Peyer's patch (tissue), 4 donors: ENCODE measurements around the gene CDY1B. TPM values are rescaled to one million over a fixed set of nuclear protein-coding genes. Genes with fewer than 3 reads are reported as not detected.
"Not testable (repeated sequence)": the region's sequence is repeated elsewhere in the genome, so short reads cannot be mapped to it uniquely, and the experiment has no call there.

Experiments used
- DNase-seq, 3 donors: peaks; one replicate each; pipeline ENCODE4 v3.0.0-alpha.2; 2017 to 2019
- H3K27ac ChIP-seq, 4 donors: fragments of 200-600 bp; sonication (generic); one replicate each; pipeline ENCODE4 v1.5.1; 2016 to 2019
- H3K27me3 ChIP-seq, 2 donors: fragments of 200-600 bp; sonication (generic); one replicate each; pipeline ENCODE4 v1.5.1; 2019
- H3K36me3 ChIP-seq, 3 donors: fragments of 200-600 bp; sonication (generic); one replicate each; pipeline ENCODE4 v1.5.1; 2016 to 2019
- H3K4me1 ChIP-seq, 4 donors: fragments of 200-600 bp; sonication (generic); one replicate each; pipeline ENCODE4 v1.5.1; 2016 to 2019
- H3K4me3 ChIP-seq, 4 donors: fragments of 200-600 bp; sonication (generic); 1 replicate in 3 of 4; 2 replicates in 1 of 4; pipeline ENCODE4 v1.5.1; 2016 to 2019; ENCODE audit warnings: mild to moderate bottlenecking in 1 of 4
- H3K9me3 ChIP-seq, 4 donors: fragments of 200-600 bp; sonication (generic); one replicate each; pipeline ENCODE4 v1.5.1; 2016 to 2019; ENCODE audit warnings: mild to moderate bottlenecking in 1 of 4
- total RNA-seq, 4 donors: library from RNA; depleted of rRNA; stranded (reverse); fragments of >200 nt; gene quantifications; one replicate each; pipeline ENCODE4 v1.1.0, GENCODE V29; 2016

Gene CDY1B
- total RNA-seq: not detected

GRCh38 chrY:24047919-24048318 lies at the start of gene CDY1B:
Gene CDY1B (minus strand): TSS chrY:24048019. CDS start chrY:24047688, 331 bp downstream.
- not testable (repeated sequence) for H3K36me3 ChIP-seq, H3K9me3 ChIP-seq, DNase-seq, H3K27me3 ChIP-seq, H3K27ac ChIP-seq, H3K4me3 ChIP-seq, H3K4me1 ChIP-seq

GRCh38 chrY:24049525-24049924 lies 1.7 kb upstream of the CDY1B start:
- not testable (repeated sequence) for H3K9me3 ChIP-seq, H3K4me1 ChIP-seq, H3K27me3 ChIP-seq, DNase-seq, H3K36me3 ChIP-seq, H3K27ac ChIP-seq, H3K4me3 ChIP-seq

GRCh38 chrY:24043209-24043608 lies 4.6 kb downstream of the CDY1B start:
- not testable (repeated sequence) for H3K27me3 ChIP-seq, H3K27ac ChIP-seq, H3K9me3 ChIP-seq, H3K4me1 ChIP-seq, H3K36me3 ChIP-seq, H3K4me3 ChIP-seq, DNase-seq

GRCh38 chrY:24039008-24039718 lies 8.7 kb downstream of the CDY1B start:
- H3K36me3 ChIP-seq, DNase-seq, H3K27me3 ChIP-seq: not testable (repeated sequence)

DNA sequence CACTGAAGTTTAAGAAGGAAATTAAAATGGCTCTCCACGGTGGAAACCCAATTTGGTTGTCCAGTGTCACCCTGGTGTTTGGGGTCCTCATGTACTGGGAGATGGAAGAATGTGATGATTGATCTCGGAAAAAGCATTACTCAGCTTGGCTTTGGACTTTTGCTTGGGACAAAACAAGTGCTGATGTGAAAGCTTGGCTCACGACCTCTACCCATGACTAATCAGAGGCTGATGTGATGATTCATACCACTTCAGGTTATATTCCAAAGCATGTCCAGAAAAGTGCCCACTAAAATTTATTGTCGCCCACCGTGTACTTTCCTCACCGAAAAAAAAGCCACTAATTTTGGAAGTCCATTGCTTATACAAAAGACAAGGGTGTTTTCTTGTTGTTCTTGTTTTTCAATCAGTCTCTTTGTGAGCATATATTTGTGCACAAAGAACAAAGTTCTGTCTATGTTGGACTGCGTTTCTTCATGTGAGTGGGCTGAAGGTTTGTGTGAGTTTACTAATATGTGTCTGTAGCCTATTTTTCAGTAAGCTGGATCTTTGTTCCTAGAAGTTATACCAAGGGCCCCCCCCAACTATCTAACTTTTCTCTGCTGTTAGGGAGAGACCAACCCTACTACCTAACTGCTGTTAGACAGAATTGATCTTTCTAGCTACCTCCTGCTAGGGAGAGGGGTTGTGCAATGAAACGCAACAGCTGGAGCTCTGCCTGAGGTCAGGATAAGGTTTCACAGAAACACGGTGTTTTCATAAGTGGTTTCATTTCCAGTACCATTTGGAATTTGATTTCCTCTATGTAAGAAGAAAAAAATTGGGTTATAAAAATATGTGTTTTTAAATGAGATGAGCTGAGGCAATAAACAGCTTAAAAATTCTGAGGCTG lies 21.4 kb downstream of the CDY1B start:
- not testable (repeated sequence) for DNase-seq

More at GRCh38 chrY:24039008-24039718, 8.7 kb downstream of the CDY1B start:
- H3K27ac ChIP-seq, H3K4me3 ChIP-seq, H3K4me1 ChIP-seq, H3K9me3 ChIP-seq: not testable (repeated sequence)

More for the DNA sequence above, 21.4 kb downstream of the CDY1B start:
- H3K4me1 ChIP-seq, H3K4me3 ChIP-seq, H3K27ac ChIP-seq, H3K9me3 ChIP-seq, H3K36me3 ChIP-seq, H3K27me3 ChIP-seq: not testable (repeated sequence)
